SK-N-SH treated with all-trans-retinoic acid at 6 μM for 48 hours (cell line): ENCODE data around the gene C17orf75.

Experiments used
- ARNTL ChIP-seq: fragments of 450-650 bp; formaldehyde crosslinking; IDR thresholded peaks from 2 replicates; pipeline ENCODE4 v1.5.0; 2020; ENCODE audit warnings: low read depth, mild to moderate bottlenecking, moderate library complexity, borderline replicate concordance
- BACH2 ChIP-seq: fragments of 250-450 bp; sonication (Bioruptor Pico); IDR thresholded peaks from 2 replicates; pipeline ENCODE4 v1.9.0; 2021; ENCODE audit warnings: mild to moderate bottlenecking, borderline replicate concordance
- CREB5 ChIP-seq: fragments of 250-450 bp; sonication (Bioruptor Pico); IDR thresholded peaks from 2 replicates; pipeline ENCODE4 v1.5.1; 2020; ENCODE audit warnings: low read depth, mild to moderate bottlenecking, moderate library complexity
- CSDC2 ChIP-seq: fragments of 250-450 bp; sonication (Bioruptor Pico); IDR thresholded peaks from 2 replicates; pipeline ENCODE4 v1.5.0; 2020; ENCODE audit warnings: mild to moderate bottlenecking, moderate library complexity
- ISL1 ChIP-seq: fragments of 250-450 bp; sonication (Bioruptor Pico); IDR thresholded peaks from 2 replicates; pipeline ENCODE4 v2.1.2; 2022; ENCODE audit warnings: mild to moderate bottlenecking, moderate library complexity
- OSR1 ChIP-seq: fragments of 250-450 bp; sonication (Bioruptor Pico); IDR thresholded peaks from 2 replicates; pipeline ENCODE4 v1.8.0; 2022; ENCODE audit warnings: moderate library complexity, mild to moderate bottlenecking, inconsistent platforms
- POU6F1 ChIP-seq: fragments of 250-450 bp; sonication (Bioruptor Pico); IDR thresholded peaks from 2 replicates; pipeline ENCODE4 v1.8.0; 2021; ENCODE audit warnings: low read depth, mild to moderate bottlenecking, moderate library complexity, borderline replicate concordance
- PPARA ChIP-seq: fragments of 250-450 bp; sonication (Bioruptor Pico); IDR thresholded peaks from 2 replicates; pipeline ENCODE4 v1.5.0; 2020; ENCODE audit warnings: mild to moderate bottlenecking, borderline replicate concordance
- RARB ChIP-seq: fragments of 250-450 bp; sonication (Bioruptor Pico); IDR thresholded peaks from 2 replicates; pipeline ENCODE4 v1.8.0; 2021; ENCODE audit warnings: mild to moderate bottlenecking, moderate library complexity
- SNAI2 ChIP-seq: fragments of 250-450 bp; sonication (Bioruptor Pico); IDR thresholded peaks from 2 replicates; pipeline ENCODE4 v1.5.0; 2020; ENCODE audit warnings: mild to moderate bottlenecking, moderate library complexity
- ZFP3 ChIP-seq: fragments of 250-450 bp; sonication (Bioruptor Pico); IDR thresholded peaks from 2 replicates; pipeline ENCODE4 v1.5.0; 2020; ENCODE audit warnings: mild to moderate bottlenecking, moderate library complexity
- ZFP30 ChIP-seq: fragments of 450-650 bp; formaldehyde crosslinking; IDR thresholded peaks from 2 replicates; pipeline ENCODE4 v1.5.0; 2022; ENCODE audit warnings: mild to moderate bottlenecking, moderate library complexity
- ZNF8 ChIP-seq: fragments of 450-650 bp; formaldehyde crosslinking; IDR thresholded peaks from 2 replicates; pipeline ENCODE4 v1.5.0; 2020; ENCODE audit warnings: mild to moderate bottlenecking, moderate library complexity

- no peak for TF ChIP-seq CREB5 (CRISPR knock-in tag)
- TF ChIP-seq OSR1 = no peak
- no peak for TF ChIP-seq CSDC2 (CRISPR knock-in tag)
- TF ChIP-seq ISL1 = no peak
- TF ChIP-seq POU6F1 (CRISPR knock-in tag) = no peak
- TF ChIP-seq ZFP30 (CRISPR knock-in tag) = no peak
- TF ChIP-seq ARNTL = no peak
- no peak for TF ChIP-seq PPARA (CRISPR knock-in tag)
- TF ChIP-seq ZNF8 = no peak
- TF ChIP-seq SNAI2 (CRISPR knock-in tag) = no peak
- no peak for TF ChIP-seq RARB (CRISPR knock-in tag)
- no peak for TF ChIP-seq ZFP3 (CRISPR knock-in tag)
- no peak for TF ChIP-seq BACH2 (CRISPR knock-in tag)
These were observed 14.1 kb downstream of the C17orf75 start for GRCh38 chr17:32327911-32328310.
